K562 (cell line): Measurements from ENCODE around the gene FUBP3. TPM values are rescaled to one million over a fixed set of nuclear protein-coding genes. Genes with fewer than 3 reads are reported as not detected.

ENCODE experiments used
- CREBBP ChIP-seq: IDR thresholded peaks from one replicate; pipeline ENCODE4 v1.6.1; 2012; ENCODE audit warnings: low read depth, mild to moderate bottlenecking, control low read depth, inconsistent platforms, low read length
- FOXA3 ChIP-seq, 2 experiments: fragments of 450-650 bp in 1 of 2; sonication (generic) in 1 of 2; formaldehyde crosslinking; IDR thresholded peaks in 1 of 2; conservative IDR thresholded peaks in 1 of 2; 2 replicates each; pipeline versions ENCODE4 v1.4.0 to v1.8.0; 2020 to 2022; ENCODE audit warnings: mild to moderate bottlenecking in 2 of 2, missing genetic modification reagents in 1 of 2
- NCOA1 ChIP-seq: fragments of 450-650 bp; IDR thresholded peaks from 2 replicates; pipeline ENCODE4 v1.6.1; 2016; ENCODE audit warnings: low read depth
- NEUROD1 ChIP-seq: fragments of 150-350 bp; IDR thresholded peaks from 2 replicates; pipeline ENCODE4 v1.6.1; 2014; ENCODE audit warnings: borderline replicate concordance, low read length, low read depth; ENCODE audit not compliant: partially characterized antibody
- PRDM10 ChIP-seq: fragments of 450-650 bp; IDR thresholded peaks from 2 replicates; pipeline ENCODE4 v1.6.1; 2018; ENCODE audit not compliant: partially characterized antibody
- SIN3B ChIP-seq: fragments of 450-650 bp; IDR thresholded peaks from 2 replicates; pipeline ENCODE4 v1.6.1; 2017; ENCODE audit warnings: low read depth, mild to moderate bottlenecking, moderate library complexity
- TFAM ChIP-seq: fragments of 250-450 bp; sonication (Bioruptor Pico); conservative IDR thresholded peaks from 2 replicates; pipeline ENCODE4 v1.5.0; 2021; ENCODE audit warnings: mild to moderate bottlenecking, moderate library complexity
- ZBTB1 ChIP-seq: sonication (generic); formaldehyde crosslinking; IDR thresholded peaks from 2 replicates; pipeline ENCODE4 v1.8.1; 2023; ENCODE audit warnings: missing genetic modification reagents, low read depth, mild to moderate bottlenecking, borderline replicate concordance
- ZC3H8 ChIP-seq: fragments of 450-650 bp; IDR thresholded peaks from 2 replicates; pipeline ENCODE4 v1.6.1; 2017
- ZHX1 ChIP-seq: fragments of 150-350 bp; conservative IDR thresholded peaks from 2 replicates; pipeline ENCODE4 v1.6.1; 2014; ENCODE audit warnings: low read length
- ZNF277 ChIP-seq: fragments of 250-450 bp; sonication (Bioruptor Pico); IDR thresholded peaks from 2 replicates; pipeline ENCODE4 v1.8.0; 2022; ENCODE audit warnings: inconsistent platforms, mild to moderate bottlenecking, moderate library complexity, borderline replicate concordance
- ZNF282 ChIP-seq: sonication (generic); formaldehyde crosslinking; IDR thresholded peaks from 2 replicates; pipeline ENCODE4 v1.8.1; 2023; ENCODE audit warnings: missing genetic modification reagents
- ZNF518B ChIP-seq: fragments of 250-450 bp; sonication (Bioruptor Pico); IDR thresholded peaks from 2 replicates; pipeline ENCODE4 v1.5.0; 2021; ENCODE audit warnings: mild to moderate bottlenecking, moderate library complexity
- polyA plus RNA-seq, 8 experiments: library from polyadenylated mRNA; depleted of rRNA in 4 of 8; stranded (reverse) in 5 of 8; unstranded in 3 of 8; fragments of >200 nt; fragmentation: Nextera tagmentation in 2 of 8; fragmentation: Illumina TruSeq in 1 of 8; extraction: Ambion mirVana in 2 of 8; extraction: Trizol in 1 of 8; gene quantifications; 2 replicates each; pipeline versions ENCODE4 v1.2.1 to v1.2.3, GENCODE V29; 2011 to 2014; ENCODE audit warnings: inconsistent platforms in 1 of 8, missing spikeins in 1 of 8
- total RNA-seq, 7 experiments: library from RNA; depleted of rRNA in 6 of 7; stranded (reverse); fragments of >200 nt in 6 of 7; fragmentation: Illumina TruSeq in 2 of 7; extraction: Trizol in 2 of 7; gene quantifications; 2 replicates each; pipeline versions ENCODE4 v1.2.1 to v1.2.3, GENCODE V29; 2011 to 2021; ENCODE audit warnings: low replicate concordance in 1 of 7

FUBP3 gene
- total and polyA plus RNA-seq, 9 of the 15 experiments (the other 6 are each of a cell fraction or from before 2014, with no cell fraction given), result 3.0 to 64.0 (median 48.1) TPM

- no peak for TF ChIP-seq NCOA1
- TF ChIP-seq TFAM, result no peak
- TF ChIP-seq PRDM10, result peak; percentile 86
- TF ChIP-seq ZNF282 (CRISPR knock-in tag), result no peak
- no peak for TF ChIP-seq ZNF518B
- TF ChIP-seq SIN3B, result peak; percentile 89
- no peak for TF ChIP-seq NEUROD1
- no peak for TF ChIP-seq ZC3H8
- TF ChIP-seq ZHX1, result no peak
- TF ChIP-seq FOXA3 (CRISPR knock-in tag; conservative IDR thresholded peaks at IDR 0.05 in 1 of 2, IDR thresholded peaks at IDR 0.05 in 1 of 2), result 0 out of 4 replicates have a peak, but pooled peaks of 1 of the 2 experiments have one; percentile 40
- 0 out of 2 replicates have a peak, but pooled peaks have one; percentile 62 for TF ChIP-seq ZBTB1 (CRISPR knock-in tag)
- TF ChIP-seq ZNF277 (CRISPR knock-in tag), result no peak
- TF ChIP-seq CREBBP, result no peak
Observed at GRCh38 chr9:130578865-130579737, at the start of gene FUBP3 (continued).
